Retina (tissue), 1 donor: ENCODE results near the gene KCNN1.
"Not testable (repeated sequence)": the region's sequence is repeated elsewhere in the genome, so short reads cannot be mapped to it uniquely, and the experiment has no call there.

ENCODE experiments used
- DNase-seq: peaks from one replicate; pipeline ENCODE4 v3.0.0-alpha.2; 2016

The KCNN1 gene

GRCh38 chr19:18001777-18002345, 35.0 kb downstream of the KCNN1 start:
- DNase-seq = no peak

DNA sequence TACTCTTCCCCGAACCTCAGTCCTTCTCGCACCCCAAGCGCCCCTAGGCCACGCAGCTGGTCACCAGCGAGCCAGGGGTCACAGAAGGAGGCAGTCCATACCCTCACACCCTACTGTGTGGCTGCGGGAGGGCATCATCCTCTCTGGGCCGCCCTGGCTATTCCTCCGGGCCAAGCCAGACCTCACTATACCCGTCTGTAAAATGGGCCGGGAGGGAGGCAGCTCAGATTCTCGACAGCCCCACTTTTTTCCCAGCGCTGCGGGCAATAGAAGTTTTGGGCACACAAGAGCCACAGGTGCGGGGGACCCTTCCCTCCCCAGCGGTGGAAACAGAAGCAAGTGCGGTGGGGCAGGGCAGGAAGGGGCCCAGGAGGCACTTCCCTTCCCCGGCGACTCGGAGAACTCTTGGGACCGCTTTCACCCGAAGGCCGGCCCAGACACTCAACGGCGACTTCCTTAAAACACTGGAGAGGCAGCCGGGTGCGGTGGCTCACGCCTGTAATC, 35.5 kb downstream of the KCNN1 start:
- no peak for DNase-seq

DNA sequence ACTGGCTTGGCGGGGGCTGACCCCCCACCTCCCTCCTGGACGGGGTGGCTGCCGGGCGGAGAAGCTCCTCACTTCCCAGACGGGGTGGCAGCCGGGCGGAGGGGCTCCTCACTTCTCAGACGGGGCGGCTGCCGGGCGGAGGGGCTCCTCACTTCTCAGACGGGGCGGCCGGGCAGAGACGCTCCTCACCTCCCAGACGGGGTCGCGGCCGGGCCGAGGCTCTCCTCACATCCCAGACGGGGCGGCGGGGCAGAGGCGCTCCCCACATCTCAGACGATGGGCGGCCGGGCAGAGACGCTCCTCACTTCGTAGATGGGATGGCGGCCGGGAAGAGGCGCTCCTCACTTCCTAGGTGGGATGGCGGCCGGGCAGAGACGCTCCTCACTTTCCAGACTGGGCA, 38.8 kb downstream of the KCNN1 start:
- not testable (repeated sequence) for DNase-seq

DNA sequence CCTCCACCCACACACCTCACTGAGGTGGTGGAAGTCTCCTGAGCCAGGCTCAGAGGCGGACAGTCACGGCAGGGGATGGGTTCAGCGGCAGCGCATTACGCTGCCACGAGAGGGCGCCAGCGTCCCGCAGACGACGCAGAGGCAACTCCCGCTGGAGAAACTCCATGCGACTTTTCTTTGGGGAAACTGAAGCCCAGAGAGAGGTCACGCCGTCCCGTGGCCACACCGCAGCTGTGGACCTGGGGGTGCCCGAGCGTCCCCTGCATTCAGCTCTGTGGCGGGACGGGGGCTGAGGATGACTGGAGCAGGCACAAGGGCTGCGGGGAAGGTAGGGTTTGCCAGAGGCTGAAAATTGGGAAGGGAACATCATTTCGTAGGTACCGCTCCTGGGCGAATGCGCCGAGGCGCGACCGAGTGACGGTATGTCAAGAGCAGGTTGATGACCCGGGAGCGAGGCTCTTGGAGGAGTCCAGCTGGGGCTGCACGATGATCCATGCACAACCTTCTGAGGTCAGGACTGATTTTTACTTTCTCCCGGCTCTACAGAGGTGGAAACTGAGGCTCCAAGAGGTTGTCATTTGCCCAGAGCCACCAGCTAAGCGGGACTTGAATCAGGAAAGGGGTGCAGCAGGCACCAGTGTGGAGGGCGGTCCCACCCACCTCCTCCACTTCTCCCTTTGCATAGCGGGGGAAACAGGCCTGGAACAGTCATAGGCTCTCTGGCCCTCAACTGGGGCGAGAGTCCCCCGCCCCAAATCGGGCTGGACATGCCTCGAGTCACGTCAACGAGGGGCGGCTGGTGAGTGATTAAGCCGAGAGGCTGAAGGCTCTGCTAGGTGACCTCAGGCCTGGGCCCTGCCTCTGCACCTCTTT, 40.4 kb downstream of the KCNN1 start:
- DNase-seq = peak; percentile 90

- peak; percentile 95 for DNase-seq
These were observed 41.2 kb downstream of the KCNN1 start, which contains the start of gene ARRDC2 for GRCh38 chr19:18007917-18008673. TSS of gene ARRDC2 (plus strand) at chr19:18008170. CDS start at chr19:18008311, 141 bp downstream.

DNA sequence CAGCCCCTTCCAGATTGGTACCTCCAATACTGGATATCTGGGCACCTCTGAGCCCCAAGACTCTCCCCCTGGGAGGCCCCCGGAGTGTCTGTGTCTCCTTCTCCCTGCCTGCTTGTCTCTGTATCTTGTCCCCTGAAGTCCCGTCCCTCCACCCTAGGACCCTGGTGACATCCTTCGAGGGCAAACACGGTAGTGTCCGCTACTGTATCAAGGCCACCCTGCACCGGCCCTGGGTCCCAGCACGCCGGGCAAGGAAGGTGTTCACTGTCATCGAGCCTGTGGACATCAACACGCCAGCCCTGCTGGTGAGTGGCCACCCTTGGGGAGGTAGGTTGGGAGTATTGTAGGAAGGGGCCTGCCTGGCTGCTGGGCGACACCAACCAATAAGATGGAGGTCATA, 41.9 kb downstream of the KCNN1 start:
- DNase-seq = no peak

GRCh38 chr19:18009412-18010066, 42.6 kb downstream of the KCNN1 start:
- DNase-seq = no peak

DNA sequence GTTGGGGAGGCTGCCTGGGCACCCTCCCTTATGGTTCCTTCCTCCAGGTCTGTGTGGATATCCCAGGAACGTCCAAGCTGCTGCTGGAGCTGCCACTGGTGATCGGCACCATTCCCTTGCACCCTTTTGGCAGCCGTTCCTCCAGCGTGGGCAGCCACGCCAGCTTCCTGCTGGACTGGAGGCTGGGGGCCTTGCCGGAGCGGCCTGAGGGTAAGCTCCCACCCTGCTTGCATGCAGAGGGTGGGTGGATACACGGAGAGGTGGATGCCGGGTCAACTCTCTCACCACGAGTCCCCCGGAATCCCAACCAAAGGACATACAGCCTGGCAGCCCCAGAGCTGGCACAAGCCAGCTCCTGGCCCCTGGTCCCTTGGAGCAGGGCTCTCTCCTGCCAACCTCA, 43.2 kb downstream of the KCNN1 start:
- no peak for DNase-seq

GRCh38 chr19:18013210-18014111, 46.6 kb downstream of the KCNN1 start:
- DNase-seq = no peak

- no peak for DNase-seq
These were observed 47.3 kb downstream of the KCNN1 start for GRCh38 chr19:18014197-18014596.

DNA sequence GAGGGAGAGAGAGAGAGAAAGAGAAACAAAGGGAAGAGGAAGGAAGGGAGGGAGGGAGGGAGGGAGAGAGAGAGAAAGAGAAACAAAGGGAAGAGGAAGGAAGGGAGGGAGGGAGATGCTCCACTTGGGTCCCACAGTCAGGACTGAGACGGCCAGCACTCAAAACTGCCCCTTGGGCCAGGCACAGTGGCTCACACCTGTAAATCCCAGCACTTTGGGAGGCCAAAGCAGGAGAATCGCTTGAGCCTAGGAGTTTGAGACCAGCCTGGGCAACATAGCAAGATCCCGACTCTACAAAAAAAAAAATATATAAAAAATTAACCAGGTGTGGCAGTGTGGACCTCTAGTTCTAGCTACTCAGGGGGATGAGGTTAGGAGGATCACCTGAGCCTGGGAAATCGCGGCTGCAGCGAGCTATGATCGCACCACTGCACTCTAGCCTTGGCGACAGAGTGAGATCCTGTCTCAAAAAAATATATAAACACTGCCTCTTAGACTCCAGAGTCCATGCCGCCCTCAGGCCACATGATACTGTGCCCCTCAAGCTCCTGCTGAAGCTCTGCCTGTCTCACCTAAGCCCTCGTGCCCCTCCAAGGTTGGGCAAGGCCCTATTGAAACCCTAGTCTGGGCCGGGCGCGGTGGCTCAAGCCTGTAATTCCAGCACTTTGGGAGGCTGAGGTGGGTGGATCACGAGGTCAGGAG, 49.5 kb downstream of the KCNN1 start:
- no peak for DNase-seq

GRCh38 chr19:18017275-18018083, 50.6 kb downstream of the KCNN1 start:
- DNase-seq = no peak

DNA sequence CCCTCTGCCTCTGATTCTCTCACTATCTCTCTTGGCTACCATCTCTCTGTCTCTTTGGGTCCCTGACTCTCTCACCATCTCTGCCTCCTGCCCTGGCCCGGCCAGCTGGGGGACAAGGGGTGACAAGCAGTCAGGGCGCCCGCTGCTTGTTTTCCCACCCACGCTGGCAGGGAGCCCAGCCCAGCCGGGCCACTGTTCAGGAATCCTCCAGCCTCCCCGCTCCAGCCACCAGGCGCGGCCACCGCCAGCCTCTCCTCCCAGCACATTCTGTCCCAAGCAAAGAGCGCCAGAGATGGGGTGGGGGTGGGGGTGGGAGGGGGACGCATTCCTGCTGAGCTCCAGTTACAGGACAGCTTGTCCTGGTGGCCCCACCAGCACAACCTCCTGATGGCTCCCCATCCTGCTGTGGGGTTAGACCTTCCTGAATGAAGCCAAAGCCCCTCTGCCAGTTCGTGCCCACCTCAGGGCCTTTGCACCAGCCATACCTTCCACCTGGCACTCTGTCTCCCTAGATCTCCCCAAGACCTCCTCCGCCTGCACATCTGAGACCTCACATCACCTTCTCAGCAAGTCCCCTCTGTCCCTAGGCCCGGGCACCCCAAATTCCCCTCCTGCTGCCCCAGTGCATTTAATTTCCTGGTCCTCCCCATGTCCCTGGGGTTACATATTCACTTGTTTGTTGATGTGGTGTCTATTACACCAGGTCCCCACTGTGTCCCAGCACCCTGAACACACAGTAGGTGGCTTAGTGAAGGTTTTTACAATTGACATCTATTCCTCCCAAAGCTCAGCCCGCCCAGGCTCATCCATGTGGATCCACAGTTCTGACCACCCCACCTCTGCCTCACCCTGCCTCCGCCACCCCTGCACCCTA, 53.5 kb downstream of the KCNN1 start:
- no peak for DNase-seq

- no peak for DNase-seq
These were observed 54.3 kb downstream of the KCNN1 start for GRCh38 chr19:18021121-18021755.

- no peak for DNase-seq
These were observed 56.8 kb downstream of the KCNN1 start for GRCh38 chr19:18023622-18024251.

- DNase-seq = no peak
These were observed 60.2 kb downstream of the KCNN1 start for GRCh38 chr19:18027151-18027550.

- DNase-seq = no peak
These were observed 62.9 kb downstream of the KCNN1 start for GRCh38 chr19:18029617-18030338.
